GM10248 (cell line): Measurements from ENCODE around the gene MRPL48.
"Not testable (repeated sequence)": the region's sequence is repeated elsewhere in the genome, so short reads cannot be mapped to it uniquely, and the experiment has no call there.

Experiments
- CTCF ChIA-PET: fragments of 300-600 bp; sonication (Branson Sonifier 250); formaldehyde crosslinking; extraction: SDS; loops from one replicate; lab custom pipeline; 2021; ENCODE audit warnings: antibody characterized with exemption; lab: Yijun Ruan, JAX
- POLR2A ChIA-PET: fragments of 350-650 bp; sonication (Branson Sonifier 250); formaldehyde crosslinking; extraction: SDS; loops from one replicate; lab custom pipeline; 2020; ENCODE audit warnings: antibody characterized with exemption; lab: Yijun Ruan, JAX
- DNase-seq: peaks from one replicate; pipeline ENCODE4 v3.0.0; 2012; ENCODE audit errors: extremely low spot score
- CTCF ChIP-seq: IDR thresholded peaks from 2 replicates; pipeline ENCODE4 v1.5.1; 2012; ENCODE audit warnings: mild to moderate bottlenecking, low read depth; ENCODE audit errors: extremely low read depth, missing control alignments, control extremely low read depth

Gene MRPL48

GRCh38 chr11:73750228-73750627 is 37.4 kb upstream of the MRPL48 start:
- TF ChIP-seq CTCF, result no peak

GRCh38 chr11:73750862-73751261 is 36.8 kb upstream of the MRPL48 start:
- CTCF ChIA-PET, DNase-seq, POLR2A ChIA-PET: not testable (repeated sequence)

More at GRCh38 chr11:73750228-73750627, 37.4 kb upstream of the MRPL48 start:
- ChIA-PET CTCF (interaction anchor here (1.3 to 2.5 kb wide), 2 partner anchors 8 to 21 kb away, joined by 3 to 9 read pairs; no protein-coding TSS in a partner anchor), POLR2A (no interaction called here)
- DNase-seq, result no peak

GRCh38 chr11:73752216-73752867 is 35.3 kb upstream of the MRPL48 start:
- ChIA-PET POLR2A (no interaction called here), CTCF (interaction anchor here (1.2 kb wide), 2 partner anchors 9 to 27 kb away, joined by 4 read pairs; no protein-coding TSS in a partner anchor)
- no peak for TF ChIP-seq CTCF
- DNase-seq, result no peak

GRCh38 chr11:73752903-73753302 is 34.8 kb upstream of the MRPL48 start:
- no peak for DNase-seq
- ChIA-PET CTCF (interaction anchor here (1.2 kb wide), 2 partner anchors 9 to 27 kb away, joined by 4 read pairs; no protein-coding TSS in a partner anchor), POLR2A (interaction anchor here (0.6 kb wide), 1 partner anchor 295 kb away, joined by 3 read pairs; no protein-coding TSS in a partner anchor)
- no peak for TF ChIP-seq CTCF

GRCh38 chr11:73753938-73754337 is 33.7 kb upstream of the MRPL48 start:
- ChIA-PET POLR2A (no interaction called here), CTCF (no interaction called here)
- no peak for DNase-seq
- no peak for TF ChIP-seq CTCF

GRCh38 chr11:73755670-73756069 is 32.0 kb upstream of the MRPL48 start:
- no peak for DNase-seq
- ChIA-PET POLR2A (no interaction called here), CTCF (no interaction called here)
- TF ChIP-seq CTCF, result no peak

- DNase-seq, result no peak
- ChIA-PET POLR2A (no interaction called here), CTCF (interaction anchor here (1.0 to 2.1 kb wide), 2 partner anchors 9 to 12 kb away, joined by 3 to 9 read pairs; no protein-coding TSS in a partner anchor)
- no peak for TF ChIP-seq CTCF
Measured at GRCh38 chr11:73757598-73757997, 30.1 kb upstream of the MRPL48 start.
